Caco-2 (cell line): ENCODE measurements around the gene MRPL45. TPM values are rescaled to one million over a fixed set of nuclear protein-coding genes. Genes with fewer than 3 reads are reported as not detected.
A peak's percentile ranks its signal among the peaks of the same experiment; 100 is the strongest.
"Not testable (repeated sequence)": the region's sequence is repeated elsewhere in the genome, so short reads cannot be mapped to it uniquely, and the experiment has no call there.

Experiments used
- BruUV-seq: library from RNA; stranded (reverse); fragments of 400-500 nt; replicated peaks from 2 replicates; lab custom pipeline; 2021; lab: Mats Ljungman, UMichigan
- CTCF ChIA-PET: fragments of 300-600 bp; sonication (Branson Sonifier 250); formaldehyde crosslinking; loops from one replicate; lab custom pipeline; 2022; ENCODE audit warnings: antibody characterized with exemption; lab: Charles Lee
- POLR2A ChIA-PET: fragments of 300-600 bp; sonication (Branson Sonifier 250); formaldehyde crosslinking; loops from one replicate; lab custom pipeline; 2022; ENCODE audit warnings: antibody characterized with exemption; lab: Charles Lee
- DNase-seq, 2 experiments: peaks; one replicate each; pipeline versions ENCODE4 v3.0.0 to v3.0.0-alpha.2; 2020 to 2022
- H3K27me3 ChIP-seq: replicated peaks from 2 replicates; pipeline ENCODE4 v1.6.0; 2011; ENCODE audit warnings: low read length; ENCODE audit not compliant: control insufficient read depth, insufficient read depth
- H3K36me3 ChIP-seq: 2 replicates; pipeline ENCODE4 v1.5.1; 2011; ENCODE audit warnings: low read length; ENCODE audit not compliant: control insufficient read depth, insufficient read depth
- H3K4me1 ChIP-seq: fragments of 250-450 bp; sonication (Bioruptor Pico); 2 replicates; pipeline ENCODE4 v1.5.1; 2020; ENCODE audit warnings: mild to moderate bottlenecking
- H3K4me3 ChIP-seq: 2 replicates; pipeline ENCODE4 v1.5.1; 2011; ENCODE audit warnings: low read depth, mild to moderate bottlenecking, control low read depth, low read length
- H3K9me3 ChIP-seq: fragments of 250-450 bp; sonication (Bioruptor Pico); 2 replicates; pipeline ENCODE4 v1.5.1; 2020; ENCODE audit warnings: mild to moderate bottlenecking, moderate library complexity
- H3K27ac Mint-ChIP-seq: one replicate; pipeline ENCODE4 v1.8.0; 2022; ENCODE audit warnings: mixed read lengths; ENCODE audit not compliant: unreplicated experiment
- H3K27me3 Mint-ChIP-seq: one replicate; pipeline ENCODE4 v1.8.0; 2022; ENCODE audit warnings: mixed read lengths; ENCODE audit not compliant: insufficient read depth, unreplicated experiment
- H3K36me3 Mint-ChIP-seq: one replicate; pipeline ENCODE4 v1.8.0; 2022; ENCODE audit warnings: mild to moderate bottlenecking, mixed read lengths; ENCODE audit not compliant: insufficient read depth, unreplicated experiment
- H3K4me1 Mint-ChIP-seq: one replicate; pipeline ENCODE4 v1.8.0; 2022; ENCODE audit warnings: low read depth, mixed read lengths; ENCODE audit not compliant: unreplicated experiment
- H3K4me3 Mint-ChIP-seq: one replicate; pipeline ENCODE4 v1.8.0; 2022; ENCODE audit warnings: mild to moderate bottlenecking, moderate library complexity, mixed read lengths; ENCODE audit not compliant: unreplicated experiment
- H3K9me3 Mint-ChIP-seq: one replicate; pipeline ENCODE4 v1.8.0; 2022; ENCODE audit warnings: mixed read lengths; ENCODE audit not compliant: unreplicated experiment
- intact Hi-C: fragments of 100-400 bp; cut with micrococcal nuclease; formaldehyde crosslinking; loops from one replicate; pipeline ENCODE4 v1.10.0; 2022; ENCODE audit not compliant: unreplicated experiment
- total RNA-seq: library from RNA; stranded (reverse); gene quantifications from 2 replicates; pipeline ENCODE4 v1.2.3, GENCODE V29; 2022

MRPL45 gene
- total RNA-seq, 1 experiment from 2014 or later, result 83.6 TPM

DNA sequence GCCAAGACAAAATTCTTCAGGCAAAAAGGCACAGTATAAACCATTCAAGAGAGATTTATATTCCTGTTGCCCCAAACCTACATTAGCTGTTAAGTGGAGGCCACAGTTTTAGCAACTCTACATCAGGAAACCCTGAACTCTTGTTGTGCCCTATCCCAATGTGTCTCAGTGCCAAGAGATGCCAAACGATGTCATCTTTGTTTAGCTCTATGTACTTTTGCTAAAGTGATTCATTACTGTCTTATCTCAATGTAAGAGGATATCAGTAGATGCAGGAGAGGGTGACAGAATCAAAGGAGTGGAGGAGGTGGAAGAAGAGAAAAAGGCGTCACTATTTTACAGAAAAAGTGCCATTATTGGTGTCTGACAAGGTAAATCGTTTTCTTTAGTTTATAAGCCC is 28.8 kb upstream of the MRPL45 start:
- POLR2A ChIA-PET, H3K9me3 Mint-ChIP-seq: not testable (repeated sequence)

DNA sequence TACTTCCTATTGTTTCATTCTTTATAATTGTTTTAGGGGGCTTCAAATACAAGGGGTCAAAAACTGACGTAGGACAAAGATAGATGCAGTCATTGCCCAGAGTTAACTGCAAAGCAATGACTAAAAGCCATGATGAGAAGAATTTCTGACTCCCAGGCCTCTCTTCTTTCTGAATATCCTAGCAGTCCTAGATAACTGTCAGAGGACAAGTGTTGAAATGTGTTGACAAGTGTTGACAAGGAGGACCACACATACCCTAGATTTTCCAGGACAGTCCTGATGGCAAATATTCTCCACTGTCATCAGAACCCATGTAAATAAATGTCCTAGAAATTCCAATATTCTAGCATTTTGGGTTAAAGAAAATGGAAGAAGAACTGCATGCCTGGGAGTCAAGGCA is 27.9 kb upstream of the MRPL45 start:
- H3K27me3 ChIP-seq, POLR2A ChIA-PET, CTCF ChIA-PET, BruUV-seq, H3K27ac Mint-ChIP-seq, H3K4me1 ChIP-seq, H3K9me3 Mint-ChIP-seq, H3K36me3 ChIP-seq, H3K4me3 Mint-ChIP-seq, H3K9me3 ChIP-seq, intact Hi-C loops, H3K36me3 Mint-ChIP-seq, H3K27me3 Mint-ChIP-seq, H3K4me1 Mint-ChIP-seq, DNase-seq, H3K4me3 ChIP-seq: not testable (repeated sequence)

More for the DNA sequence above, 28.8 kb upstream of the MRPL45 start:
- H3K9me3 ChIP-seq, DNase-seq, CTCF ChIA-PET, H3K27me3 Mint-ChIP-seq, H3K36me3 Mint-ChIP-seq, H3K4me3 ChIP-seq, H3K4me1 Mint-ChIP-seq, H3K27ac Mint-ChIP-seq, H3K36me3 ChIP-seq, intact Hi-C loops, H3K4me3 Mint-ChIP-seq, H3K27me3 ChIP-seq, H3K4me1 ChIP-seq, BruUV-seq: not testable (repeated sequence)

DNA sequence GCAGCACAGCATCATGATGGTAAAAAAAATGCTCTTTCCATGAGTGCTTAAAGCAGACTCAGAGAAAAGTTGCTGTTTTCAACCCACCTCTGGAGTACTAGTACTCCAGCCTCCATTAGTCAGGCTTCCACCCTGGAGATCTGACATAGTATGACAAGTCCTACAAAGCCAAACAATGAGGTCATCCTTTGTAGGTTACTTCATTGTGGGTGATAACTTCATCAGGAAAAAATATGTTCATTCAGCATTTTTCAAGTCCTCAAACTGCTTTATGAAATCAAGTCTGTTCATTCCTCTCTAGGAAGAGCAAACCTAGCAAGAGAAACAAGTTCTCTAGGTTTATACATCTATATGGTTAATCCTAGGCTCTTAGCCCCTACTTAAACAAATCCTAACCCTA is 27.4 kb upstream of the MRPL45 start:
- H3K36me3 ChIP-seq, H3K4me3 ChIP-seq, H3K36me3 Mint-ChIP-seq, DNase-seq, H3K27ac Mint-ChIP-seq, H3K4me3 Mint-ChIP-seq, H3K9me3 ChIP-seq, intact Hi-C loops, H3K4me1 ChIP-seq, H3K27me3 ChIP-seq, BruUV-seq, CTCF ChIA-PET, H3K27me3 Mint-ChIP-seq, H3K9me3 Mint-ChIP-seq, POLR2A ChIA-PET, H3K4me1 Mint-ChIP-seq: not testable (repeated sequence)

DNA sequence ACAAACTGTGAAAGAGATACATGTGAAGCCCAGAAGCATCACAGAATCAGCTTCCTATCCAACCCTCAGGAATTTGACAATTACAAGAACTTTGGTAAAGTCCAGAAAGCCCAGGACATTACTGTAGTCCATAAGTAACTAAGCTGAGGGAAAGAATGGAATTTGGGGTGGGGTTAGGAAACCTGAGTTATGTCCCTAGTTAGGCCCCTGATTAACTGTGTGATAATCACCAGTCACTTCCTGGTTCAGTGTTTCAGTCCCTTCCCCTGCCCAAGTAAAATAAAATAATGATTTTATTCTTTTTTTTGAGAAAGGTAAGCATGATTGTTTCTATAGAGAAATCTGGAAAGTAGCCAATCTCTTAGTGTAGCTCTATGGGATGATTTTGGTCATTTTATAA is 11.0 kb upstream of the MRPL45 start:
- H3K27me3 ChIP-seq, H3K4me1 ChIP-seq, H3K27ac Mint-ChIP-seq, DNase-seq, CTCF ChIA-PET, POLR2A ChIA-PET, H3K36me3 Mint-ChIP-seq, H3K4me3 ChIP-seq, intact Hi-C loops, H3K27me3 Mint-ChIP-seq, BruUV-seq, H3K9me3 Mint-ChIP-seq, H3K4me3 Mint-ChIP-seq, H3K36me3 ChIP-seq, H3K4me1 Mint-ChIP-seq, H3K9me3 ChIP-seq: not testable (repeated sequence)

GRCh38 chr17:38286501-38287091 is 10.4 kb upstream of the MRPL45 start:
- H3K27ac Mint-ChIP-seq, result peak overlapping the region; percentile 53
- H3K4me3 Mint-ChIP-seq, H3K4me3 ChIP-seq, POLR2A ChIA-PET, intact Hi-C loops, BruUV-seq, H3K4me1 ChIP-seq, H3K36me3 Mint-ChIP-seq, CTCF ChIA-PET, H3K9me3 Mint-ChIP-seq, H3K36me3 ChIP-seq, H3K4me1 Mint-ChIP-seq, H3K27me3 Mint-ChIP-seq, H3K27me3 ChIP-seq, H3K9me3 ChIP-seq: not testable (repeated sequence)
- peak; percentile 24 to 75 for DNase-seq
